Panc1 (cell line): ENCODE measurements around the gene CLNK.

Source experiments
- POLR2AphosphoS5 ChIP-seq: IDR thresholded peaks from 2 replicates; pipeline ENCODE4 v1.6.1; 2012; ENCODE audit warnings: mild to moderate bottlenecking, low read depth, low read length, moderate library complexity
- SIN3A ChIP-seq: IDR thresholded peaks from 2 replicates; pipeline ENCODE4 v1.6.1; 2012; ENCODE audit warnings: low read depth, mild to moderate bottlenecking, low read length, moderate library complexity, borderline replicate concordance; ENCODE audit not compliant: insufficient read depth
- TCF7L2 ChIP-seq: IDR thresholded peaks from 2 replicates; pipeline ENCODE4 v1.6.1; 2011; ENCODE audit warnings: mild to moderate bottlenecking, low read depth, low read length, inconsistent platforms
- TF ChIP-seq, protein P1 (sequence below): fragments of 450-650 bp; IDR thresholded peaks from 2 replicates; pipeline ENCODE4 v1.5.1; 2017; ENCODE audit warnings: mild to moderate bottlenecking
- TF ChIP-seq, protein P2 (sequence below), 2 experiments: IDR thresholded peaks; 2 replicates each; pipeline ENCODE4 v1.6.1; 2011 to 2012; ENCODE audit warnings: low read depth in 2 of 2, control low read depth in 1 of 2, low read length in 1 of 2, mild to moderate bottlenecking in 1 of 2, moderate library complexity in 1 of 2; ENCODE audit not compliant: insufficient read depth in 1 of 2

DNA sequence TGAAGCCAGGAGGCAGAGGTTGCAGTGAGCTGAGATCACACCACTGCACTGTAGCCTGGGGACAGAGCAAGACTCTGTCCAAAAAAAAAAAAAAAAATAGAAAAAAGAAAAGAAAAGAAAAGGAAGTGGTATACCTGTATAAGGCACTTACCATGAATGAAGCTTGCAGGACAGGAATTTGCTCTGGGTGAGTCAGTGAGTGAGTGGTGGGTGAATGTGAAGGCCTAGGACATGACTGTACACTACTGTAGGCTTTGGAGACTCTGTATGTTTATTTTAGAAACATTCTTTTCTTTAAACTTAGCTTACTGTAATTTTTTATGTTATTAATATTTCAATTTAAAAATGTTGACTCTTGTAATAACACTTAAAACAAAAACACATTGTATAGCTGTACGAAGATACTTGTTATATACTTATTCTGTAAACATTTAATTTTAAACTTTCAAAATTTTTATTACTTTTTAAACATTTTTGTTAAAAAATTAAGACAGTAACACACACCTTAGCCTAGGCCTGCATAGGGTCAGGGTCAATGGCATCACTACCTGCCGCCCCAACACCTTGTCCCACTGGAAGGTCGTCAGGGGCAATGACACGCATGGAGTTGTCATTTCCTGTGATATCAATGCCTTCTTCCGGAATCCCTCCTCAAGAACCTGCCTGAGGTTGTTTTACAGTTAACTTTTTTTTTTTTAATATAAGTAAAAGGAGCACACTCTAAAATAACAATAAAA, 78.7 kb downstream of the CLNK start:
- TF ChIP-seq, protein P1, sequence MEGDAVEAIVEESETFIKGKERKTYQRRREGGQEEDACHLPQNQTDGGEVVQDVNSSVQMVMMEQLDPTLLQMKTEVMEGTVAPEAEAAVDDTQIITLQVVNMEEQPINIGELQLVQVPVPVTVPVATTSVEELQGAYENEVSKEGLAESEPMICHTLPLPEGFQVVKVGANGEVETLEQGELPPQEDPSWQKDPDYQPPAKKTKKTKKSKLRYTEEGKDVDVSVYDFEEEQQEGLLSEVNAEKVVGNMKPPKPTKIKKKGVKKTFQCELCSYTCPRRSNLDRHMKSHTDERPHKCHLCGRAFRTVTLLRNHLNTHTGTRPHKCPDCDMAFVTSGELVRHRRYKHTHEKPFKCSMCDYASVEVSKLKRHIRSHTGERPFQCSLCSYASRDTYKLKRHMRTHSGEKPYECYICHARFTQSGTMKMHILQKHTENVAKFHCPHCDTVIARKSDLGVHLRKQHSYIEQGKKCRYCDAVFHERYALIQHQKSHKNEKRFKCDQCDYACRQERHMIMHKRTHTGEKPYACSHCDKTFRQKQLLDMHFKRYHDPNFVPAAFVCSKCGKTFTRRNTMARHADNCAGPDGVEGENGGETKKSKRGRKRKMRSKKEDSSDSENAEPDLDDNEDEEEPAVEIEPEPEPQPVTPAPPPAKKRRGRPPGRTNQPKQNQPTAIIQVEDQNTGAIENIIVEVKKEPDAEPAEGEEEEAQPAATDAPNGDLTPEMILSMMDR, result no peak
- TF ChIP-seq POLR2AphosphoS5 (no peak), SIN3A (no peak), TCF7L2 (no peak)
- TF ChIP-seq, protein P2, sequence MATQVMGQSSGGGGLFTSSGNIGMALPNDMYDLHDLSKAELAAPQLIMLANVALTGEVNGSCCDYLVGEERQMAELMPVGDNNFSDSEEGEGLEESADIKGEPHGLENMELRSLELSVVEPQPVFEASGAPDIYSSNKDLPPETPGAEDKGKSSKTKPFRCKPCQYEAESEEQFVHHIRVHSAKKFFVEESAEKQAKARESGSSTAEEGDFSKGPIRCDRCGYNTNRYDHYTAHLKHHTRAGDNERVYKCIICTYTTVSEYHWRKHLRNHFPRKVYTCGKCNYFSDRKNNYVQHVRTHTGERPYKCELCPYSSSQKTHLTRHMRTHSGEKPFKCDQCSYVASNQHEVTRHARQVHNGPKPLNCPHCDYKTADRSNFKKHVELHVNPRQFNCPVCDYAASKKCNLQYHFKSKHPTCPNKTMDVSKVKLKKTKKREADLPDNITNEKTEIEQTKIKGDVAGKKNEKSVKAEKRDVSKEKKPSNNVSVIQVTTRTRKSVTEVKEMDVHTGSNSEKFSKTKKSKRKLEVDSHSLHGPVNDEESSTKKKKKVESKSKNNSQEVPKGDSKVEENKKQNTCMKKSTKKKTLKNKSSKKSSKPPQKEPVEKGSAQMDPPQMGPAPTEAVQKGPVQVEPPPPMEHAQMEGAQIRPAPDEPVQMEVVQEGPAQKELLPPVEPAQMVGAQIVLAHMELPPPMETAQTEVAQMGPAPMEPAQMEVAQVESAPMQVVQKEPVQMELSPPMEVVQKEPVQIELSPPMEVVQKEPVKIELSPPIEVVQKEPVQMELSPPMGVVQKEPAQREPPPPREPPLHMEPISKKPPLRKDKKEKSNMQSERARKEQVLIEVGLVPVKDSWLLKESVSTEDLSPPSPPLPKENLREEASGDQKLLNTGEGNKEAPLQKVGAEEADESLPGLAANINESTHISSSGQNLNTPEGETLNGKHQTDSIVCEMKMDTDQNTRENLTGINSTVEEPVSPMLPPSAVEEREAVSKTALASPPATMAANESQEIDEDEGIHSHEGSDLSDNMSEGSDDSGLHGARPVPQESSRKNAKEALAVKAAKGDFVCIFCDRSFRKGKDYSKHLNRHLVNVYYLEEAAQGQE (IDR thresholded peaks at IDR 0.05; ENCODE audit: insufficient read depth in 1 of 2, low read depth in 2 of 2, low read length in 1 of 2), result no peak
